GM21825 (cell line): ENCODE data around the gene EXOC1.
"Not testable (repeated sequence)": the region's sequence is repeated elsewhere in the genome, so short reads cannot be mapped to it uniquely, and the experiment has no call there.

Experiments
- ATAC-seq: cut with Tn5 transposase; IDR thresholded peaks from one replicate; pipeline ENCODE4 v1.9.1; 2021; ENCODE audit warnings: mild to moderate bottlenecking, moderate library complexity; ENCODE audit not compliant: unreplicated experiment

The EXOC1 gene, protein sequence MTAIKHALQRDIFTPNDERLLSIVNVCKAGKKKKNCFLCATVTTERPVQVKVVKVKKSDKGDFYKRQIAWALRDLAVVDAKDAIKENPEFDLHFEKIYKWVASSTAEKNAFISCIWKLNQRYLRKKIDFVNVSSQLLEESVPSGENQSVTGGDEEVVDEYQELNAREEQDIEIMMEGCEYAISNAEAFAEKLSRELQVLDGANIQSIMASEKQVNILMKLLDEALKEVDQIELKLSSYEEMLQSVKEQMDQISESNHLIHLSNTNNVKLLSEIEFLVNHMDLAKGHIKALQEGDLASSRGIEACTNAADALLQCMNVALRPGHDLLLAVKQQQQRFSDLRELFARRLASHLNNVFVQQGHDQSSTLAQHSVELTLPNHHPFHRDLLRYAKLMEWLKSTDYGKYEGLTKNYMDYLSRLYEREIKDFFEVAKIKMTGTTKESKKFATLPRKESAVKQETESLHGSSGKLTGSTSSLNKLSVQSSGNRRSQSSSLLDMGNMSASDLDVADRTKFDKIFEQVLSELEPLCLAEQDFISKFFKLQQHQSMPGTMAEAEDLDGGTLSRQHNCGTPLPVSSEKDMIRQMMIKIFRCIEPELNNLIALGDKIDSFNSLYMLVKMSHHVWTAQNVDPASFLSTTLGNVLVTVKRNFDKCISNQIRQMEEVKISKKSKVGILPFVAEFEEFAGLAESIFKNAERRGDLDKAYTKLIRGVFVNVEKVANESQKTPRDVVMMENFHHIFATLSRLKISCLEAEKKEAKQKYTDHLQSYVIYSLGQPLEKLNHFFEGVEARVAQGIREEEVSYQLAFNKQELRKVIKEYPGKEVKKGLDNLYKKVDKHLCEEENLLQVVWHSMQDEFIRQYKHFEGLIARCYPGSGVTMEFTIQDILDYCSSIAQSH

DNA sequence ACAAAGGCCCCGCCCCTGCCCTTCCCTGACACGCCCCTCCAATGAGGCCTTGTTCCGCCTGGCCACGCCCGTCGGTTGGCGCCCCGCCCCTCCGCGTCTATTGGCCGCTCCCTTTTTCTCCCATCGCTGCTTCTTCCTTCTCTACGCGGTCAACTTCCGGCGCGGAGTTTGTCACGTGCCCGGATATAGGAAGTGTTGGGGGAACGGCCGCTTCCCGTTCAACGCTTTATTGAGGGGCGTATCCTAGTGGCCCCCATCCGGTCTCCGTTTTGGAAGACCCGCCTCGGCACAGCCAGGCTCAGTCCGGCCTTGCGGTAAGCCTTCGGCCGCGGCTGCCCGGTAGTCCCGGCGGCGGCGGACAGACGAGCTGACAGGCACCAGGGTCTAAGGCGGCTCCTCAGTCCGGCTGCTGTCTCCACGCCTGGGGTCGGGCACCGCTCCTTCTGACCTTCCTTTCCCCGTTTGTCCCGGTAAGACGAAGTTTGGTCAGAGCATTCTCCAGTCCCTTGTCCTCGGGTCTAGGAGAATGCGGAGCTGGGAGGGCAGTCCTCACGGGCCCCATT is at the start of gene EXOC1:
EXOC1 (plus strand) TSS at position 165 of the 563 bp plus-strand sequence. CDS start 4,676 bp downstream, outside the sequence.
- peak; percentile 98 for ATAC-seq

DNA sequence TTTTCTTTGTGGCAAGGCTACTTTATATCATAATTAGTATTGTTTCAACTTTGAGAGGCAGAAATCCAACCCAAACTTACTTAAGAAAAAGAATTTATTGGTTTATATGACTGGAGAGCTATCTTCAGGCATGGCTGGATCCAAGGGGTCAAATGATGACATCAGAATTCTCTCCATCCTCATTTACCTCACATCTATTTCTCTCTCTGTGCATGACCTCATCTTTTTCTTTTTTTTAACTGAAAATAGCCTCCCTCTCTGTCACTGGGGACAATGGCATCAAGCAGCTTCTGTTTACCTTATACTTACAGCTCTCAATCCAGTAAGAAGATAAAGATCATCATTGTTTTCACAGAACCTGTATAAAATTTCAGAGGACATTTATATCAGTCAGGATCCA is 45.9 kb upstream of the EXOC1 start:
- ATAC-seq = no peak

DNA sequence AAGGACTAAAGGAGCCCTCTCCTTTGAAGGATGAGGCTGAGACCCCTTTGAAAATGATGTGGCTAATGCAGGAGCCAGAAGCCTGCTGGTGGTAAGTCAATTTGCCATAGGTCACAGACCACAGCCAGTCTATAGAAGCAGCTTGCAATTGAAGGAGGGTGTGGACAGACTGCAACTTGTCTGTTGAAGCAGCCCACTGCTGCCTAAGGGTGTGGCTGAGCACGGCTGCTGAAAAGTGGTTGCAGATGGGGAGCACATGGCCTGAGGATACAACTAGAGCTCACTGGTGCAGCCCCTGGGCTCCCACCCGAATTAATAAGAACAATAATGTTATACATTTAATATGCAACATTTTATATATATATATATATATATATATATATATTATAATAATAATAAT is 45.3 kb upstream of the EXOC1 start:
- ATAC-seq = no peak

DNA sequence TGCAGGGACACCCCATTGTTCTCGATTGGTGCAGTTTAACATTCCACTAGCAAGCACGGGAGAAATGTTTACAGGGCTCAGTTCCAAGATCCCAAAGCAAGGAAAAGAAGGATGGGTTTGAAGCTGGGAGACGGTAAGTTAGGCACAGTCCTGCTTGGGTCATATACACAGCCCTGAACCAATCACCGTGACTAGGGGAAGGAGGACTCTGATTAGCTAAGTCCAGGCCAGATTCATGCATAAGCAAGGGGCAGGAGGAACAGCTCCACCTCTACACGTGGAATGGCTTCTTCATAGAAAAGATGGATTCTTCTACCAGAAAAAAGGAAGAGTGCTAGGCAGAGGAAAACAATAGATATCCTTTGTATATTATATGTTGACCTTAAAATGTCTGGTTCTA is 44.8 kb upstream of the EXOC1 start:
- ATAC-seq = no peak

DNA sequence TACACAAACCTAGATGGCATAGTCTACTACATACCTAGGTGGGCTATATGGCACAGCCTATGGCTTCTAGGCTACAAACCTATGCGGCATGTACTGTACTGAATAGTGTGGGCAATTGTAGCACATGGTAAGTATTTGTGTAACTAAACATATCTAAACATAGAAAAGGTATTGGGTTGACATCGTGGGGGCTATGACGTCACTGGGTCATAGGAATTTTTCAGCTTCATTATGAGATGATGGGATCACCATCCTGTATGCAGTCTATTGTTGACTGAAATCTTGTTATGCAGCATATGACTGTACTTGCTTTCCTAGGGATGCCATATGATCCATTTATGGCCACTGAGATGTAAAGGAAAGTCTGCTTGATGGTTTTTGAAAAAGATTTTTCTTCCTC is 35.8 kb upstream of the EXOC1 start:
- no peak for ATAC-seq

DNA sequence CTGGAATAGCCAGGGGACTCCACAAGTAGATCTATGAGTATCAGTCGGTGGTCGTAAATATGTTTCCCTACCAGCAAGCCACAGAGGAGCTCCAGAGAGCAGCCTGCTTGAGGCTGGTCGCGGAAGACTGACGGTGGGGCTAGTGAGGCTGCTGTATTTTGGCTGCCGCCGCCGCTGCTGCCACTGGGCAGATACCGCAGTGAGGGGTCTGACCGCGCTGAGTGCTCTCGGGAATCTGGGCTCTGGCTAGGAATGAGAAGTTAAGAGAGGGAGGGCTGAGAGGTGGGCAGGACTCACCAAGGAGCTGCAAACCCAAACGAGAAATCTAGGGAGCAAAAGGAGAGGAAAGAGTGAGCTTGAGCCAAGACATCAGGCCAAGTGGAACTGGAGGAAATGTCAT is 33.8 kb upstream of the EXOC1 start, which contains the start of gene EXOC1L:
EXOC1L (plus strand) TSS at position 157 of the 400 bp plus-strand sequence; CDS start at position 394, 237 bp downstream.
- ATAC-seq = no peak

DNA sequence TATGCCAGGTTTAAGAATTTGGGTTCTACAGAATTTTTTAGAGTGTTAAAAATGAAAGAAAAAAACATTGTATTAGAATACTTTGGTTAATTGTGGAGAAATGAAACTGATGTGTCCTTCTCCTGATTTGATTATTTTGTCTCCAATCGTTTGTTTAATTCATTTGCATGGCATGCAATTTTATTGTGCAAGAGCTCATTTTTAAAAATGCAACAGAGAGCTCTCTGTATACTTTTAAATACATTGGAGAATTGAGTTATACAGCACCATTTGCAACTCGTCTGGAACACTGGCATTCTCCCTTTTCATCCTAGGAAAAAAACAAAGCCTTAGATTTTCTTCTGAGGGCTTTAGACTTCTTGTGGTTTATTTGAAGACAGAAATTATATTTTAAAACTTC is 33.2 kb upstream of the EXOC1 start:
- ATAC-seq = no peak

DNA sequence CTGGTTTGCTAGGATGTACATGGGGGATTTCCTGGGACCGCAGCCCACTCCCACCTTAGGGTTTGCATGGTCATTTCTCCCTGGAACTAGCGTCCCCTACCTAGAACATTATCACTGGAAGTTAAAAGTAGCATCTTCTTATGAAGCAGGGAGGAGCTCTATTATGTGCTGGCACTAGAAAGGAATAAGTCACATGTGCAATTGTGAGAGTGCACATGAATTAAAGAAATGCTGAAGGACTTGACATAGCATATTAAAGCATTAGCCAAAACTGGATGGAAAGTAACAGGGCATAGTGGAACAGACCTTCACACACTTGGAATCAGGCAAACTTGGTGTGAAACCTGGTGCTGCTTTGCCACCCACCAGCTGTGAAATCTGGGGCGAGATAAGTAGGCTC is 31.1 kb upstream of the EXOC1 start:
- no peak for ATAC-seq

DNA sequence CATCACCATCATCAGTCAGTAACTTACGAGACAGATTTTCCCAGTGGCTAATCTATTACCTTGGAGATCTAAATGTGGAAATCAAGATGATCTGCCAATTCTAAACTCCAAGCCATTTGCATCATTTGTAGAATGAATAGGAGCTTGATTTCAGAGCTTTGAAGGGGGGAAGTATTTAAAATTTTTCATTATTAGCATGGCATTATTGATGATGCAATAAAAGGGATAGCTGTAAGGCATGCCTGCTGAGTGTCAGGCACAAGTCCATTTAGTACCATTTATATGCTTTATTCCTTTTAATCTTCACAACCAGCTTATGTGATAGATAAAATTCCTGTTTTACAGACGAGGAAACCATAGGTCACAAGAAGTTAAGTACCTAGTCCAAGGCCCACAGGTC is 28.6 kb upstream of the EXOC1 start:
- ATAC-seq = no peak

DNA sequence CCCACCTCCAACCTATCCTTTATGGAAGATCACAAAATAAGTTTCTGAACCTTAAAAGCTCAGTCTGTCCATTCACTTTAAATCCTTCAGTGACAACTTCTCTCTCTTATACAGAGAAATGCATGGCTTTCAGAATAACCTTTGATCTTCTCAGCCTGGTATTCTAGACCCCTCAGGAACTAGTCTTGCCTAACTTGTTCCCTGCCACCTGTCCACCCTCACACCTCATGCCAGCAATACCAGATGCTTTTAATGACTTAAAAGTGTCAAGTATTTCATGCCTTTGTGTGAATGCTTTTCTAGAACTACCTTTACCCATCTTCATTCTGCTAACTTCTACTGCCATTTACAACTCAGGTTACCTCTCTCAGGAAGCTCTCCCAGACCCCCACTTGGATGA is 26.5 kb upstream of the EXOC1 start:
- ATAC-seq = no peak

DNA sequence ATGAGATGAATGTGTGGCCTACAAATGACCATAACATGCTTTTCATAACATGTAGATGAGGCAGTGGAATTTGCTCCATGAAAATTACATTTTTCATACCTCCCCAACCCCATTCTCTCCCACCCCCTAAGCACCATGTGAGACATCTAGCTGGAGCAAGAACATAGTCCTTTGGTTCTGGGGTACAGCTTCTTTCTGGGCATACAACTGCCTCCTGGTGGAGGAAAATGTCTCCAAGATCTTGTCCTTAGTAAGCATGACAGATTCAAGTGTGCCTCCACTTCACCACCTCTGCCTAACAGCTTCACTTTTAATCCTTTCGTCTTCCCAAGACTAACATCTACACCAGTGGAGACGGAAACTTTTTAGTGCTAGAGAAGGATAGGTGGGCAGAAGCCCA is 25.9 kb upstream of the EXOC1 start:
- ATAC-seq = no peak

DNA sequence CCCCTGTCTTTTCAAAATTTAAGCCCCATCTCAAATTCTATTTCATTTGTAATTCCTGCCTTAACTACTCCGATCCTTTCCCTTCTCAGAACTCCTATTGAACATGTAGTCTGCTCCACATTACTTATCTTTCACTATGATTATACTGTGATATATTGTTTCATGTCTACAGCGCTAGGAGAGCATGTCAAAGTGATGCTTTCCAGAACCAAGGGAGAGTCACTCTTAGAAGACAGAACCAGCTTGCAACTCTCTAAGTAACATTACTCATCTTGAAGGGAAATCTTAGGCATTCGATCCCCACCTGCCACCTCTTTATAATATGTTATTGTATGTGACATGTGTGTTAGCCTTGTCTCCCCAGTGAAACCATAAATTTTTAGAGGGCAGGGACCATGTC is 23.4 kb upstream of the EXOC1 start:
- ATAC-seq = no peak

DNA sequence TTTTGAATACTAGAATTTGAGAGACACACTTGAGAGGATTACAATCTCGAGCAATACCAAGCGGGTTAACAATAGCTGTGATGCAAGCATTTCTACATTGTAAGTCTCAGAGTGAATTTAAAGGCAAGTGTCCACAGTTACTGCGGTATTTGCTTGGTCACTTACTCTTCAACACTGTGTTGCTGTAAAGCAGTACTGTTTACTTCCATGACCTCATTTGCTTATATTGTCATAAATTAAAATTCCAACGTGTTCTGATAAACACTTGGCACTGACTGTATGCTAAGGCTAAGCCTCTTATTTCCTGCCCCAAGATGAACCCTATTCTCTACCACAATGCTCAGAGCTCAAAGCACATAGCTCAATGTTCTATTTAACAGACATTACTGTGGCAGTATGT is 22.7 kb upstream of the EXOC1 start:
- ATAC-seq = no peak

DNA sequence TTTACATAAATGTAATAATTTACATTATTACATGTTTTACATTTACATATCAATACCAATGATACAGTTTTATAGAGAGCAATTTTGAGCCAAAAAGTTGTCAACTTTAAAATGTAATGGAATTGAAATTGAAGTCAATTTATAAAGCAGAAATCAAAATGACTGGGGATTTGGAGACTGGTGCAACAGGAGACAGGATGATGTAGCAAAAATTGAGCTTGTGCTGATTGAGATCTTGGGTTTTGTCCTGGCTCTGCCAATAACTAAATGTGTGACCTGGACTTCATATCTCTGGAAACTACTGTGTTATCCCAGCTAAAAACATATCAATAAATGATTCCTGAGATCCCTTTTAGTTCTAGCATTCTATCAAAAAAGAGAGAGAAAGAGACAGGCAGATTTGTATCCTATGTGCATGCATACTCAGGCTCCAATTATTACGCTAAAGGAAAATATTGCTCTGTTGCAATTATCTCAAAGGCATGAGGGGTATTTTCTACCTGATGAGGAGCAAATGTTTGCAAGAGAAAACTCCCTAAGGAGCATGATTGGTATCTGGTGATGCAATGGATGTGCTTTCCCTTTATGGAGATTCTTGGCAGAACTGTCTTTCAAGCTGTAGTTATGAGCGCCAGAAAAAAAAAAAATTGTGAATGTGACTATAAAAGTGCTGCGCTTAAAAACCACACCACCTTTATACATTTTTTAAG is 19.2 kb upstream of the EXOC1 start:
- ATAC-seq = no peak

DNA sequence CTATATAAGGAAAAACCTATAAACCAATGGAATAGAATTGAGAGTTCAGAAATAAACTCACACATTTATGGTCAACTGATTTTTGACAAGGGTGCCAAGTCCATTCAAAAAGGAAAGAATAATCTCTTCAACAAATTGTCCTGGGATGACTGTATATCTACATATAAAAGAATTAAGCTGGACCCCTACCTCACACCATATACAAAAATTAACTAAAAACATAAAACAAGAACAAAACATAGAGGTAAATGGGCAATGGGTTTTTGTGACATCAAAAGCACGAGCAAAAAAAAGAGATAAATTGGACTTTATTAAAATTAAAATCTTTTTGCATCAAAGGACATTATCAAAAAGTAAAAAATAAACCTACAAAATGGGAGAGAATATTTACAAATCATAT is 15.5 kb upstream of the EXOC1 start:
- no peak for ATAC-seq

DNA sequence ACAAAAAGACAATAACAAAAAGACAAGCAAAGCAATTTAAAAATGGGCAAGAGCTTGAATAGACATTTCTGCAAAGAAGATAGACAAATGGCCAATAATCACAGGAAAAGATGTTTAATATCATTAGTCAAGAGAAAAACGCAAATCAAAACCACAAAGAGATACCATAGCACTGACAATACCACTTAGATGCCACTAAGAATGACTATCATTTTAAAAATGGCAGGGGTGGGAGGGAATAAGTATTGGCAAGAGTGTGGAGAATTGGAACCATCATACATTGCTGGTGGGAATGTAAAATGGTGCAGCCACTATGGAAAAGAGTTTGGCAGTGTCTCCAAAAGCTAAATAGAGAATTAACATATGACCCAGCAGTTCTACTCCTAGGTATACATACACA is 15.1 kb upstream of the EXOC1 start:
- ATAC-seq = no peak

DNA sequence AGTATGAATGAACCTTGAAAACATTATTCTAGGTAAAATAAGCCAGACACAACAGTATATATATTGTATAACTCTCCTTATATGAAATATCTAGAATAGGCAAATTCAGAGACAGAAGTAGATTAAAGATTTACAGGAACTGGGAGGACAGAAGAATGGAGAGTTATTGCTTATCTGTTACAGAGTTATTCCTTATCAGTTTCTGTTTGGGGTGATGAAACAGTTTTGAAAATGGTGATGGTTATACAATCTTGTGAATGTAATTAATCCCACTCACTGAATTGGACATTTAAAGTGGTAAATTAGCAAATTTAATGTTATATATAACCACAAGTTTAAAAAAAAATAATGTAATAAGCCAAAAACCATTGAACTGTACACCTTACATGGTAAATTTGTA is 14.5 kb upstream of the EXOC1 start:
- ATAC-seq = no peak

DNA sequence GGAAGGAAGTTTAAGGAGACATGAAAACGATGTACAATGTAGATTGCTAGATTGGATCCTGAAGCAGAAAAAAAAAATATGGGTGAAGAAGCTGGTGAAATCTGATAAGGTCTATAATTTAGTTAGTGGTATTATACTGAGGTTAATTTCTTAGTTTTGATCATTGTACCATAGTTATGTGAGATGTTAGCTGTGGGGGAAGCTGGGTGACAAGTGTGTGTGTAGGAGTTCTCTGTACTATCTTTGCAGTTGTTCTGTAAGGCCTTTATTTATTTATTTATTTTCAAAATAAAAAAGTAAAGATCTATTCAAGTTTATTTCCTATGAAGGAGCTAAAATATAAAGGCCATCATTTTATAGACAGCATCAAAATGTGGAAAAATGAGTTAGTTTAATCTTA is 12.5 kb upstream of the EXOC1 start:
- no peak for ATAC-seq

DNA sequence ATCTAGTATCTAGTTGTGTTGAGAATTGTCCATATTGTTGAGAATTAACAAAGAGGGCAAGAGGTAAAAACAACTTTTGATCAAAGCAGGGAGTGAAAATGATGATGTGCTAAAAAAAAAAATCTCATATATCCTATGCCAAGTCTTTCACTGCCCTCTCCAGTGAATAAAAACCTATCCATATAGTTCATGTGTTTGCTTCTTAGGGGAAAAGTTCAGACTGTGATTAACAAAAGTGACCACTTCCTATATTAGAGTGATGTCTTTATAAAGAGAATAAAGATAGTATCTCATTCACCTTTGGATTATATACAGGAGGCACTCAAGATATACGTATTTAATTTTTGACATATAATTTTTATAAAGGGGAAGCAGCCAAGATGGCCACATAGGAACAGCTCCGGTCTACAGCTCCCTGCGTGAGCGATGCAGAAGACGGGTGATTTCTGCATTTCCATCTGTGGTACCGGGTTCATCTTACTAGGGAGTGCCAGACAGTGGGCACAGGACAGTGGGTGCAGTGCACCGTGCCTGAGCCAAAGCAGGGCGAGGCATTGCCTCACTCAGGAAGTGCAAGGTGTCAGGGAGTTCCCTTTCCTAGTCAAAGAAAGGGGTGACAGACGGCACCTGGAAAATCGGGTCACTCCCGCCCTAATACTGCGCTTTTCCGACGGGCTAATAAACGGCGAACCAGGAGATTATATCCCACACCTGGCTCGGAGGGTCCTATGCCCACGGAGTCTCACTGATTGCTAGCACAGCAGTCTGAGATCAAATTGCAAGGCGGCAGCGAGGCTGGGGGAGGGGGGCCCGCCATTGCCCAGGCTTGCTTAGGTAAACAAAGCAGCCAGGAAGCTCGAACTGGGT is 11.8 kb upstream of the EXOC1 start:
- not testable (repeated sequence) for ATAC-seq

DNA sequence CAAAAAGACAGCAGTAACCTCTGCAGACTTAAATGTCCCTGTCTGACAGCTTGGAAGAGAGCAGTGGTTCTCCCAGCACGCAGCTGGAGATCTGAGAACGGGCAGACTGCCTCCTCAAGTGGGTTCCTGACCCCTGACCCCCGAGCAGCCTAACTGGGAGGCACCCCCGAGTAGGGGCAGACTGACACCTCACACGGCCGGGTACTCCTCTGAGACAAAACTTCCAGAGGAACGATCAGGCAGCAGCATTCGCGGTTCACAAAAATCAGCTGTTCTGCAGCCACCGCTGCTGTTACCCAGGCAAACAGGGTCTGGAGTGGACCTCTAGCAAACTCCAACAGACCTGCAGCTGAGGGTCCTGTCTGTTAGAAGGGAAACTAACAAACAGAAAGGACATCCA is 11.1 kb upstream of the EXOC1 start:
- ATAC-seq = not testable (repeated sequence)
